Esophagus squamous epithelium (tissue), 5 donors: Measurements from ENCODE around the gene SPRY1. TPM values are rescaled to one million over a fixed set of nuclear protein-coding genes. Genes with fewer than 3 reads are reported as not detected.

ENCODE experiments used
- DNase-seq: peaks from one replicate; lab custom pipeline; 2025; lab: John Stamatoyannopoulos, UW
- H3K27ac ChIP-seq, 4 donors: fragments of 200-600 bp; sonication (generic); one replicate each; pipeline ENCODE4 v1.5.1; 2016 to 2019; ENCODE audit warnings: mild to moderate bottlenecking in 1 of 4
- H3K27me3 ChIP-seq, 4 donors: fragments of 200-600 bp; sonication (generic); 1 replicate in 3 of 4; 2 replicates in 1 of 4; pipeline versions ENCODE4 v1.5.1 to v1.6.0; 2017 to 2021; ENCODE audit warnings: antibody characterized with exemption in 1 of 4
- H3K36me3 ChIP-seq, 3 donors: fragments of 200-600 bp; sonication (generic); one replicate each; pipeline ENCODE4 v1.5.1; 2016 to 2019
- H3K4me1 ChIP-seq, 3 donors: fragments of 200-600 bp; sonication (generic); one replicate each; pipeline ENCODE4 v1.5.1; 2017 to 2019
- H3K4me3 ChIP-seq, 4 donors: fragments of 200-600 bp; sonication (generic); 1 replicate in 3 of 4; 2 replicates in 1 of 4; pipeline ENCODE4 v1.5.1; 2016 to 2019; ENCODE audit warnings: mild to moderate bottlenecking in 2 of 4, moderate library complexity in 1 of 4
- H3K9me3 ChIP-seq, 3 donors: fragments of 200-600 bp; sonication (generic); one replicate each; pipeline ENCODE4 v1.5.1; 2016 to 2019
- POLR2A ChIP-seq, 4 donors: fragments of 450-650 bp; IDR thresholded peaks; one replicate each; pipeline ENCODE4 v1.6.1; 2017; ENCODE audit warnings: antibody characterized with exemption in 4 of 4, mild to moderate bottlenecking in 4 of 4, moderate library complexity in 3 of 4
- whole genome bisulfite sequencing, 2 donors: methylation state at CpG; one replicate each; pipeline ENCODE4 v1.1.5; 2018; 5-methylcytosine and 5-hydroxymethylcytosine counted together
- intact Hi-C: fragments of 100-400 bp; cut with DNase I; formaldehyde crosslinking; loops from one replicate; pipeline ENCODE4 v1.15.0; 2022
- total RNA-seq, 4 donors: library from RNA; depleted of rRNA; stranded (reverse); fragments of >200 nt; gene quantifications; one replicate each; pipeline ENCODE4 v1.1.0, GENCODE V29; 2016
- TF ChIP-seq, protein P1 (sequence below), 6 experiments: fragments of 450-650 bp in 4 of 6; fragments of 200-600 bp in 2 of 6; sonication (generic) in 2 of 6; IDR thresholded peaks; one replicate each; pipeline ENCODE4 v1.5.1; 2016 to 2019; ENCODE audit warnings: antibody characterized with exemption in 6 of 6, mild to moderate bottlenecking in 4 of 6, moderate library complexity in 4 of 6
- donor health status: DM: yes; HTN: yes; CAD: no.

SPRY1 gene
- total RNA-seq, 4 donors from 2014 or later: 14.2 to 60.3 (median 23.2) TPM

DNA sequence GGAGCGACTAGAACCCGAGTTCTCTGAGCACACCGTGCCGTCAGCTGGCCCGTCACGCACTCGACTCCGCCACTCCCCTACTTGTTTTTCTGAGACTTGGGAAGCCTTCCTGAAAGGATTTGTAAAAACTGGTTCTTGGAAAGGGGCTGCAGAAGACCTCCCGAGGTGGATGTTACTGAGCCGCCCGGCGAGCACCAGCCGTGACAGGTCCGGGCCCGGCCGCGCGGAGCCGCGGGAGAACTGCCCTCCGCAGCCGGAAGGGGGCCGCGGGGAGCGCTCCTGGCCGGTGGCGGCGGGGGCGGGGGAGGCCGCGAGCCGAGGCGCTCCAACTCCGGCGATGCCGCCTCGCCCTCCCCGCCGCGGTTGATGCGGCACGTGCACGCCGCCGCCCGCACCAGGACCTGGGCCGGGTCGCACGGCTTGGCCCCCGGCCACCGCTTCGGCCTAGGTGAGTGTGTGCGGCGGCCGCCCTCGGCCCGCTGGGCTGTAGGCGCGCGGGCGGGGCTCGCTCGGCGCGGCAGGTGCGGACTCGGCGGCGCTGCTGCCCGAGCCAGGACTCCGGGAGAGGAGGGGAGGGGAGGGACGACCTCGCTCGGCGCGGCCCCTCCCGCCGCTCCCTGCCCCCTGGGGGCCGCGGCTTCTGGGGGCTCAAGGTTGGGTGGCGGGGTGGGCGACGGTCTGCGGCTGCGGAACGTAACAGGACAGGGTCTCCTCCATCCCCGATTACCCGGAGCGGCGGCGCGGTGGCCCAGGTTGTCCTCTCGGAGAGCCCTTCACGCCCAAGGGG lies 1.7 kb downstream of the SPRY1 start:
- H3K4me3 ChIP-seq: peak overlapping the region; percentile 80 to 90 (median 86)
- peaks cover 0 to 20% (median 4%) of the 10 kb centered on the region in 3 donors for H3K36me3 ChIP-seq
- peak overlapping the region; percentile 93 to 98 (median 95) for H3K27ac ChIP-seq
- H3K9me3 ChIP-seq: no peaks in the 10 kb centered on the region
- DNase-seq: no peak
- TF ChIP-seq, protein P1, sequence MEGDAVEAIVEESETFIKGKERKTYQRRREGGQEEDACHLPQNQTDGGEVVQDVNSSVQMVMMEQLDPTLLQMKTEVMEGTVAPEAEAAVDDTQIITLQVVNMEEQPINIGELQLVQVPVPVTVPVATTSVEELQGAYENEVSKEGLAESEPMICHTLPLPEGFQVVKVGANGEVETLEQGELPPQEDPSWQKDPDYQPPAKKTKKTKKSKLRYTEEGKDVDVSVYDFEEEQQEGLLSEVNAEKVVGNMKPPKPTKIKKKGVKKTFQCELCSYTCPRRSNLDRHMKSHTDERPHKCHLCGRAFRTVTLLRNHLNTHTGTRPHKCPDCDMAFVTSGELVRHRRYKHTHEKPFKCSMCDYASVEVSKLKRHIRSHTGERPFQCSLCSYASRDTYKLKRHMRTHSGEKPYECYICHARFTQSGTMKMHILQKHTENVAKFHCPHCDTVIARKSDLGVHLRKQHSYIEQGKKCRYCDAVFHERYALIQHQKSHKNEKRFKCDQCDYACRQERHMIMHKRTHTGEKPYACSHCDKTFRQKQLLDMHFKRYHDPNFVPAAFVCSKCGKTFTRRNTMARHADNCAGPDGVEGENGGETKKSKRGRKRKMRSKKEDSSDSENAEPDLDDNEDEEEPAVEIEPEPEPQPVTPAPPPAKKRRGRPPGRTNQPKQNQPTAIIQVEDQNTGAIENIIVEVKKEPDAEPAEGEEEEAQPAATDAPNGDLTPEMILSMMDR (IDR thresholded peaks at IDR 0.05): peak in 5 of 6 experiments; percentile 19 to 77 (median 66)
- peak in 1 of 4 donors; percentile 9 for TF ChIP-seq POLR2A (IDR thresholded peaks at IDR 0.05)
- 0% methylated on average over 4 of the region's 94 CpGs; no CpG with 5 or more reads in 1 of the 2 donors for WGBS, 2 donors
- H3K4me1 ChIP-seq: peaks cover 0 to 38% (median 0%) of the 10 kb centered on the region in 3 donors
- intact Hi-C loops: no loop called here
- peaks cover 0 to 7% (median 0%) of the 10 kb centered on the region in 4 donors for H3K27me3 ChIP-seq

DNA sequence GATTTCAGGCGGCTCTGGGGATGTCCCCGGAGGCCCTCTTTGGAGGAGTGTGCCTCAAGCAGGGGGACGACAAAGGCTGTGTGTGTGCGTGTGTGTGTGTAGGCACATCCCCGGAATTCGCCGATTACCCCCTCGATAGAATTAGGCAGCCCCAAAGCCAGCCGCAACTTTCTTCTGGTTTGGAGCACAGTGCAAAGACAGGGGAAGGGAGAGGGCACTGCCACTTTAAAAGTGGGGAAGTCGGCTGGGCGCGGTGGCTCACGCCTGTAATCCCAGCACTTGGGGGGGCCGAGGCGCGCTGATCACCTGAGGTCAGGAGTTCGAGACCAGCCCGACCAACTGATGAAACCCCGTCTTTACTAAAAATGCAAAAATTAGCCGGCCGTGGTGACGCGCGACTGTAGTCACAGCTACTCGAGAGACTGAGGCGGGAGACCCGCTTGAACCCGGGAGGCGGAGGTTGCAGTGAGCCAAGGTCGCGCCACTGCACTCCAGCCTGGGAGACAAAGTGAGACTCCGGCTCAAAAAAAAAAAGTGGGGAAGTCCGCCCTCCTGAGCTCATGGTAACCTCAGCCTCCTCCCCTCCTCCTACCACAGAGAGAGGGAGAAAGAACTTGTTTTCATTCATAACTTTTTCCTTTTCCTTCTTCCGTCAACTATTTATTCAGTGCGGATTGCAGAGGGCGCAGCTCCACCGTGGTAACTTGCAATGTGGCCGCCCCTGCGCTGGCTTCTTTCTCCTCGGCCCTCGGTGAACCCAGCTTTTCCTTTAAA lies 2.4 kb downstream of the SPRY1 start:
- H3K9me3 ChIP-seq: no peaks in the 10 kb centered on the region
- H3K4me3 ChIP-seq: peak overlapping the region; percentile 80 to 90 (median 86)
- peaks cover 0 to 7% (median 0%) of the 10 kb centered on the region in 4 donors for H3K27me3 ChIP-seq
- no peak for DNase-seq
- peaks cover 0 to 46% (median 0%) of the 10 kb centered on the region in 3 donors for H3K4me1 ChIP-seq
- WGBS, 2 donors: 1% methylated on average over 23 to 28 of the region's 41 CpGs
- intact Hi-C loops: no loop called here
- TF ChIP-seq, protein P1 (IDR thresholded peaks at IDR 0.05): peak in 1 of 6 experiments; percentile 26
- TF ChIP-seq POLR2A (IDR thresholded peaks at IDR 0.05): peak in 1 of 4 donors; percentile 36
- H3K36me3 ChIP-seq: peaks cover 0 to 28% (median 4%) of the 10 kb centered on the region in 3 donors
- H3K27ac ChIP-seq: peak overlapping the region; percentile 93 to 98 (median 95)

DNA sequence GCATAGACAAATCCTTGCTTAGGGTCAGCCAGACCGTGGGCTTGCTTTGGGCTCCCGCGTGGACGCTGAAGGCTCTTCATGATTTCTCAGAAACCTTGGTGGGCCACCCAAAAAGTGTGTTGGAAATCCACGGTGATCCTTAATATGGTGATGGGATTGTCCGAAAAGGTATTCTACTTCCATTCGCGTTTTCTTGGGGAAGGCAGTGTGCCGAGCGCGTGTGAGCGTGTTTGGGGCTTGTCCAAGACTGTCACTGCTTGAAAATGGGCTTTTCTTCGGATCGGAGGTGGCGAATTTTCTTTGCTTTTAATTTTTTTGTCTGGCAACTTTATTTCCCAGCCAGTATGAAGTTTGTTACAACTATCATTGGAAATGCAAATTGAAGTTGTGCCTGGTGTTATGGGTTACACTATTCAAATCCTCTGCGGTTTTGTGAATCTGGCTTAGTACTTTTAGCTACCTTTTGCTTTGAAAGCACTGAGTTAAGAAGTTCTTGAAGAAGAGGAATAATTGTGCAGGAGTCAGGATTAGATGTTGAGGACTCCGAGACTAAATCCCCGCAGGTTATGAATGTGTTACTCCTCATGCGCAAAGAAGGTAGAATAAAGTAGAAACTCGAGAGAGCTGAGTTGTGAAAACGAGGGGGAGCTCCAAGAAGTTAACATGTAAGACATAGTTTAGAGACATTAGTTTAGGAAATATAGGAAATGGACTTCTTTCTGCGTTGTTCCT lies 3.2 kb downstream of the SPRY1 start:
- 3 to 4% methylated on average over 22 of the region's 22 CpGs for WGBS, 2 donors
- intact Hi-C loops: no loop called here

DNA sequence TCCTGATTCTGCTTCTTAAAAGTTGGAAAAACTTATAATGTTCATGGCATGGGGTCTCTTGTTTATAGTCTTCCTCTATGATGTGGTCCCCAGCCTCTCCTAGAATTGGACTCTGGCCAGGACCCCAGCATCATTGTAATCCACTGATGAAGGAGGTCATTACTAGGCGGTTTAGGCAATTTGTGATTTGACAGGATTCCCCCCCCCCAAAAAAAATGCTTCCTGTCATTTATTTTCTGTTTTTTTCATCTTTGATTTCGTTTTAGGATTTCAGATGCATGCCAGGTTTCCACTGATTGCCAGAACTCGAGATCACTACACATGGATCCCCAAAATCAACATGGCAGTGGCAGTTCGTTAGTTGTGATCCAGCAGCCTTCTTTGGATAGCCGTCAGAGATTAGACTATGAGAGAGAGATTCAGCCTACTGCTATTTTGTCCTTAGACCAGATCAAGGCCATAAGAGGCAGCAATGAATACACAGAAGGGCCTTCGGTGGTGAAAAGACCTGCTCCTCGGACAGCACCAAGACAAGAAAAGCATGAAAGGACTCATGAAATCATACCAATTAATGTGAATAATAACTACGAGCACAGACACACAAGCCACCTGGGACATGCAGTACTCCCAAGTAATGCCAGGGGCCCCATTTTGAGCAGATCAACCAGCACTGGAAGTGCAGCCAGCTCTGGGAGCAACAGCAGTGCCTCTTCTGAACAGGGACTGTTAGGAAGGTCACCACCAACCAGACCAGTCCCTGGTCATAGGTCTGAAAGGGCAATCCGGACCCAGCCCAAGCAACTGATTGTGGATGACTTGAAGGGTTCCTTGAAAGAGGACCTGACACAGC lies 4.9 kb downstream of the SPRY1 start:
- peak overlapping the region; percentile 0 to 90 (median 84) for H3K4me3 ChIP-seq
- H3K27ac ChIP-seq: peak overlapping the region in 3 of 4 donors; percentile 93 to 98 (median 97)
- intact Hi-C loops: no loop called here
- TF ChIP-seq, protein P1 (IDR thresholded peaks at IDR 0.05): no peak
- TF ChIP-seq POLR2A (IDR thresholded peaks at IDR 0.05): no peak
- H3K27me3 ChIP-seq: peaks cover 0 to 7% (median 0%) of the 10 kb centered on the region in 4 donors
- peaks cover 0 to 62% (median 0%) of the 10 kb centered on the region in 3 donors for H3K4me1 ChIP-seq
- no peaks in the 10 kb centered on the region for H3K9me3 ChIP-seq
- WGBS, 2 donors: 60 to 67% methylated on average over 8 to 9 of the region's 9 CpGs
- no peak for DNase-seq
- H3K36me3 ChIP-seq: peaks cover 0 to 32% (median 4%) of the 10 kb centered on the region in 3 donors

More for the DNA sequence above, 3.2 kb downstream of the SPRY1 start:
- peaks cover 0 to 7% (median 0%) of the 10 kb centered on the region in 4 donors for H3K27me3 ChIP-seq
- peaks cover 0 to 32% (median 4%) of the 10 kb centered on the region in 3 donors for H3K36me3 ChIP-seq
- DNase-seq: no peak
- no peaks in the 10 kb centered on the region for H3K9me3 ChIP-seq
- no peak for TF ChIP-seq POLR2A (IDR thresholded peaks at IDR 0.05)
- TF ChIP-seq, protein P1 (IDR thresholded peaks at IDR 0.05): peak in 1 of 6 experiments; percentile 7
- H3K27ac ChIP-seq: peak overlapping the region; percentile 93 to 98 (median 95)
- H3K4me1 ChIP-seq: peaks cover 0 to 53% (median 0%) of the 10 kb centered on the region in 3 donors
- H3K4me3 ChIP-seq: peak overlapping the region; percentile 80 to 90 (median 86)
